Inflammatory macrophage treated with lipopolysaccharide for 1 hour (primary cell): ENCODE data around the gene CT45A2.
"Not testable (repeated sequence)": the region's sequence is repeated elsewhere in the genome, so short reads cannot be mapped to it uniquely, and the experiment has no call there.

Experiments
- DNase-seq, 2 donors: peaks; one replicate each; pipeline ENCODE4 v3.0.0-alpha.2; 2020 to 2022

The CT45A2 gene

GRCh38 chrX:135819912-135820311, at the start of gene CT45A2:
CT45A2 (minus strand) TSS chrX:135820012; CDS start chrX:135816265, 3,747 bp downstream.
- DNase-seq = not testable (repeated sequence)

- not testable (repeated sequence) for DNase-seq
These were observed 34.6 kb upstream of the CT45A2 start, which contains the start of gene CT45A8 for GRCh38 chrX:135854438-135854837. CT45A8 (minus strand) TSS chrX:135854538; CDS start chrX:135850783, 3,755 bp downstream.

GRCh38 chrX:135837180-135837579, 17.4 kb upstream of the CT45A2 start, which contains the start of gene CT45A7:
CT45A7 (minus strand) TSS chrX:135837280; CDS start chrX:135833533, 3,747 bp downstream.
- not testable (repeated sequence) for DNase-seq

DNA sequence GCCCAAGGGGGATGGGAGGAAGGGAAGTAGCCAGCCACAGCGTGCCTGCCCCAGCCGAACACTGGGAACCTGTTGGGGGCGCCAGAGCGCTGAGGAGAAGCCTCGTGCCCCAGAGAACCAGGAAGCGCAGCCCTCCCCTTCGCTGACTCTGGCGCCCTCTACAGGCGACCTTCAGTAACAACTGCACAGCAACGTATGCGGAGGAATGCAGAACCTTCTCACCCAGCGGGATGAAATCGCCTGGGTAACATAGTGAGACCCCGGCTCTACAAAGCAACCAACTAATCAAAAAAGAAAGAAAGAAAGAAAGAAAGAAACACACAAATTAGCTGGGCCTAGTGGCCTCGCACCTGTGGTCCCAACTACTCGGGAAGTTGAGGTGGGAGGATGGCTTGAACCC, 17.1 kb downstream of the CT45A2 start, which contains the start of gene CT45A6:
Gene CT45A6, minus strand, starts transcription at position 101 of the 400 bp plus-strand sequence. CDS start 3,794 bp downstream, outside the sequence.
- not testable (repeated sequence) for DNase-seq

DNA sequence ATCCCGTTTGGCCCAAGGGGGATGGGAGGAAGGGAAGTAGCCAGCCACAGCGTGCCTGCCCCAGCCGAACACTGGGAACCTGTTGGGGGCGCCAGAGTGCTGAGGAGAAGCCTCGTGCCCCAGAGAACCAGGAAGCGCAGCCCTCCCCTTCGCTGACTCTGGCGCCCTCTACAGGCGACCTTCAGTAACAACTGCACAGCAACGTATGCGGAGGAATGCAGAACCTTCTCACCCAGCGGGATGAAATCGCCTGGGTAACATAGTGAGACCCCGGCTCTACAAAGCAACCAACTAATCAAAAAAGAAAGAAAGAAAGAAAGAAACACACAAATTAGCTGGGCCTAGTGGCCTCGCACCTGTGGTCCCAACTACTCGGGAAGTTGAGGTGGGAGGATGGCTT, 34.4 kb downstream of the CT45A2 start, which contains the start of gene CT45A5:
Gene CT45A5, minus strand, starts transcription at position 101 of the 400 bp plus-strand sequence. CDS start 3,774 bp downstream, outside the sequence.
- not testable (repeated sequence) for DNase-seq

DNA sequence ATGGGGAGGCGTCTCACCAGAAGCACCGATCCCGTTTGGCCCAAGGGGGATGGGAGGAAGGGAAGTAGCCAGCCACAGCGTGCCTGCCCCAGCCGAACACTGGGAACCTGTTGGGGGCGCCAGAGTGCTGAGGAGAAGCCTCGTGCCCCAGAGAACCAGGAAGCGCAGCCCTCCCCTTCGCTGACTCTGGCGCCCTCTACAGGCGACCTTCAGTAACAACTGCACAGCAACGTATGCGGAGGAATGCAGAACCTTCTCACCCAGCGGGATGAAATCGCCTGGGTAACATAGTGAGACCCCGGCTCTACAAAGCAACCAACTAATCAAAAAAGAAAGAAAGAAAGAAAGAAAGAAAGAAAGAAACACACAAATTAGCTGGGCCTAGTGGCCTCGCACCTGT, 51.7 kb downstream of the CT45A2 start, which contains the start of gene CT45A3:
Gene CT45A3, minus strand, starts transcription at position 101 of the 400 bp plus-strand sequence. CDS start 3,747 bp downstream, outside the sequence.
- DNase-seq = not testable (repeated sequence)
